CD4-positive, alpha-beta T cell (primary cell): Measurements from ENCODE around the gene PRDM16. TPM values are rescaled to one million over a fixed set of nuclear protein-coding genes. Genes with fewer than 3 reads are reported as not detected.

Experiments used
- ATAC-seq: fragments of 200-7000 bp; cut with Tn5 transposase; one replicate; pipeline ENCODE4 v1.10.0; 2022; ENCODE audit warnings: mild to moderate bottlenecking; ENCODE audit not compliant: poor library complexity
- CTCF ChIA-PET: fragments of 350-600 bp; sonication (Branson Sonifier 250); formaldehyde crosslinking; loops from one replicate; lab custom pipeline; 2021; ENCODE audit warnings: antibody characterized with exemption, inconsistent platforms; lab: Charles Lee
- POLR2A ChIA-PET: fragments of 350-600 bp; sonication (Branson Sonifier 250); formaldehyde crosslinking; loops from one replicate; lab custom pipeline; 2021; ENCODE audit warnings: antibody characterized with exemption, inconsistent platforms; lab: Charles Lee
- DNase-seq, 14 experiments: peaks; one replicate each; pipeline ENCODE4 v3.0.0-alpha.2; 2013 to 2020; ENCODE audit warnings: mixed read lengths in 2 of 14
- H3K27ac ChIP-seq, 2 donors: one replicate each; pipeline versions ENCODE4 v1.5.1 to v1.7.0; 2013; ENCODE audit warnings: low read length in 2 of 2, low read depth in 1 of 2, mild to moderate bottlenecking in 1 of 2
- H3K27me3 ChIP-seq, 2 experiments: 1 replicate in 1 of 2; 2 replicates in 1 of 2; pipeline versions ENCODE4 v1.6.1 to v1.7.0; 2013; ENCODE audit warnings: low read length in 2 of 2, control low read depth in 1 of 2, mild to moderate bottlenecking in 1 of 2, moderate library complexity in 1 of 2; ENCODE audit not compliant: insufficient read depth in 2 of 2, control insufficient read depth in 1 of 2
- H3K36me3 ChIP-seq: one replicate; pipeline ENCODE4 v1.6.1; 2013; ENCODE audit warnings: low read length, control low read depth; ENCODE audit not compliant: insufficient read depth
- H3K4me1 ChIP-seq: one replicate; pipeline ENCODE4 v1.6.1; 2013; ENCODE audit warnings: low read length, control low read depth; ENCODE audit not compliant: insufficient read depth
- H3K4me3 ChIP-seq: one replicate; pipeline ENCODE4 v1.5.1; 2013; ENCODE audit warnings: mild to moderate bottlenecking, low read length, moderate library complexity
- H3K9me3 ChIP-seq, 2 experiments: 1 replicate in 1 of 2; 2 replicates in 1 of 2; pipeline versions ENCODE4 v1.6.1 to v1.7.0; 2013; ENCODE audit warnings: low read length in 2 of 2, mild to moderate bottlenecking in 2 of 2, control low read depth in 1 of 2, moderate library complexity in 1 of 2; ENCODE audit not compliant: control insufficient read depth in 1 of 2, insufficient read depth in 1 of 2
- H3K27ac Mint-ChIP-seq: one replicate; pipeline ENCODE4 v1.8.0; 2020; ENCODE audit warnings: mixed read lengths
- H3K27me3 Mint-ChIP-seq: one replicate; pipeline ENCODE4 v1.8.0; 2021; ENCODE audit warnings: mixed read lengths
- H3K36me3 Mint-ChIP-seq: one replicate; pipeline ENCODE4 v1.8.0; 2021; ENCODE audit warnings: low read depth, mixed read lengths
- H3K4me1 Mint-ChIP-seq: one replicate; pipeline ENCODE4 v1.8.0; 2021; ENCODE audit warnings: low read depth, mixed read lengths
- H3K4me3 Mint-ChIP-seq: one replicate; pipeline ENCODE4 v1.8.0; 2020; ENCODE audit warnings: mild to moderate bottlenecking, mixed read lengths
- H3K9me3 Mint-ChIP-seq: one replicate; pipeline ENCODE4 v1.8.0; 2020; ENCODE audit warnings: mixed read lengths
- CTCF ChIP-seq: fragments of 200-600 bp; IDR thresholded peaks from one replicate; pipeline ENCODE4 v1.8.0; 2022; ENCODE audit warnings: antibody characterized with exemption, mild to moderate bottlenecking
- intact Hi-C, 2 experiments: fragments of 100-400 bp; cut with DNase I in 1 of 2; cut with micrococcal nuclease in 1 of 2; formaldehyde crosslinking; loops; one replicate each; pipeline versions ENCODE4 v1.15.1 to v1.9.0; 2023 to 2025; cut with DNase I, micrococcal nuclease
- total RNA-seq, 174 experiments: library from RNA in 2 of 174; stranded (reverse) in 2 of 174; gene quantifications; one replicate each; pipeline ENCODE4 v1.2.3 and lab custom pipeline; 2021 to 2026

The PRDM16 gene
- total RNA-seq, 2 experiments from 2014 or later: not detected

- peaks cover 3 to 11% of the 10 kb centered on the region in 2 experiments for H3K27me3 ChIP-seq
- intact Hi-C loops: no loop called here
- no peaks in the 10 kb centered on the region for H3K36me3 ChIP-seq
- H3K4me3 Mint-ChIP-seq: no peak overlapping the region
- no peak for ATAC-seq
- peaks cover 11% of the 10 kb centered on the region for H3K27me3 Mint-ChIP-seq
- no peak for TF ChIP-seq CTCF
- peaks cover 0 to 18% of the 10 kb centered on the region in 2 experiments for H3K9me3 ChIP-seq
- DNase-seq: no peak
- H3K36me3 Mint-ChIP-seq: no peaks in the 10 kb centered on the region
- no peaks in the 10 kb centered on the region for H3K4me1 Mint-ChIP-seq
- POLR2A ChIA-PET: no interaction called here
- no peak overlapping the region for H3K27ac Mint-ChIP-seq
- no peak overlapping the region for H3K4me3 ChIP-seq
- H3K9me3 Mint-ChIP-seq: no peaks in the 10 kb centered on the region
- no peak overlapping the region for H3K27ac ChIP-seq
- H3K4me1 ChIP-seq: no peaks in the 10 kb centered on the region
- CTCF ChIA-PET: interaction anchor here (1.0 kb wide), 1 partner anchor 8 kb away, joined by 3 read pairs; no protein-coding TSS in a partner anchor
These were observed 375.7 kb downstream of the PRDM16 start for GRCh38 chr1:3444736-3445135.

GRCh38 chr1:3450202-3450863 lies 381.3 kb downstream of the PRDM16 start:
- H3K9me3 Mint-ChIP-seq: no peaks in the 10 kb centered on the region
- H3K4me1 Mint-ChIP-seq: peaks cover 3% of the 10 kb centered on the region
- Histone ChIP-seq H3K27me3 (peaks cover 19 to 21% of the 10 kb centered on the region in 2 experiments), H3K4me3 (no peak overlapping the region), H3K36me3 (no peaks in the 10 kb centered on the region), H3K4me1 (peaks cover 21% of the 10 kb centered on the region), H3K9me3 (peaks cover 0 to 31% of the 10 kb centered on the region in 2 experiments), H3K27ac (no peak overlapping the region)
- intact Hi-C loops: loop anchor here in 1 of 2 experiments (5.0 kb wide), 1 partner anchor 352 kb away; no protein-coding TSS in a partner anchor
- ChIA-PET POLR2A (no interaction called here), CTCF (no interaction called here)
- no peak overlapping the region for H3K27ac Mint-ChIP-seq
- no peak for DNase-seq
- ATAC-seq: no peak
- TF ChIP-seq CTCF: no peak
- no peak overlapping the region for H3K4me3 Mint-ChIP-seq
- H3K27me3 Mint-ChIP-seq: peaks cover 18% of the 10 kb centered on the region
- no peaks in the 10 kb centered on the region for H3K36me3 Mint-ChIP-seq

- ChIA-PET POLR2A (no interaction called here), CTCF (no interaction called here)
- Mint-ChIP-seq H3K4me3 (no peak overlapping the region), H3K9me3 (no peaks in the 10 kb centered on the region), H3K36me3 (no peaks in the 10 kb centered on the region), H3K27me3 (peaks cover 18% of the 10 kb centered on the region), H3K27ac (no peak overlapping the region), H3K4me1 (peaks cover 3% of the 10 kb centered on the region)
- intact Hi-C loops: loop anchor here in 1 of 2 experiments (5.0 kb wide), 1 partner anchor 351 kb away; no protein-coding TSS in a partner anchor
- ATAC-seq (no peak), DNase-seq (no peak)
- no peak overlapping the region for H3K4me3 ChIP-seq
- H3K27me3 ChIP-seq: peaks cover 19 to 21% of the 10 kb centered on the region in 2 experiments
- H3K9me3 ChIP-seq: peaks cover 0 to 26% of the 10 kb centered on the region in 2 experiments
- H3K4me1 ChIP-seq: peaks cover 22% of the 10 kb centered on the region
- no peak overlapping the region for H3K27ac ChIP-seq
- no peak for TF ChIP-seq CTCF
- H3K36me3 ChIP-seq: no peaks in the 10 kb centered on the region
These were observed 382.0 kb downstream of the PRDM16 start for GRCh38 chr1:3450983-3451382.
